LNCAP (cell line): Measurements from ENCODE around the gene NLRP4.

Source experiments
- TF ChIP-seq, protein P1 (sequence below): fragments of 450-650 bp; IDR thresholded peaks from 2 replicates; pipeline ENCODE4 v1.5.1; 2017; ENCODE audit warnings: mild to moderate bottlenecking

The NLRP4 gene

DNA sequence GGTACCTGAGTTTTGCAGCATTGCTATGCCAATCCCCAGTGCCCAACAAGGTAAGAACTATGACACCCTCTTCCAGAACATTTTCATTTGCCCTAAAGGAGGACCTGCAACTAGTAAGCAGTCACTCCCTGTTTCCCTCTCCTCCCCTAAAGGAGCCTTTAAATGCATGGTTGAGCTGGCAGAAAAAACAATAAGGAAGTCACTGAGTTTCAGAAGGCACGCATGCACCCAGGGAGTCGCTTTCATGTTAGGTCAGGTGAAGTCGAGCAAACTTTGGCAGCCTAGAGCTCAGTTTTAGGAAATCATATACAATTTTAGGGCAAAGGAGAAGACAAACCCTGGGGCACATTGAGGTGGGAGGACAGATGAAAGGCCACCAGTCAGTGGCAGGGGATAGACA is 16.3 kb upstream of the NLRP4 start:
- TF ChIP-seq, protein P1, sequence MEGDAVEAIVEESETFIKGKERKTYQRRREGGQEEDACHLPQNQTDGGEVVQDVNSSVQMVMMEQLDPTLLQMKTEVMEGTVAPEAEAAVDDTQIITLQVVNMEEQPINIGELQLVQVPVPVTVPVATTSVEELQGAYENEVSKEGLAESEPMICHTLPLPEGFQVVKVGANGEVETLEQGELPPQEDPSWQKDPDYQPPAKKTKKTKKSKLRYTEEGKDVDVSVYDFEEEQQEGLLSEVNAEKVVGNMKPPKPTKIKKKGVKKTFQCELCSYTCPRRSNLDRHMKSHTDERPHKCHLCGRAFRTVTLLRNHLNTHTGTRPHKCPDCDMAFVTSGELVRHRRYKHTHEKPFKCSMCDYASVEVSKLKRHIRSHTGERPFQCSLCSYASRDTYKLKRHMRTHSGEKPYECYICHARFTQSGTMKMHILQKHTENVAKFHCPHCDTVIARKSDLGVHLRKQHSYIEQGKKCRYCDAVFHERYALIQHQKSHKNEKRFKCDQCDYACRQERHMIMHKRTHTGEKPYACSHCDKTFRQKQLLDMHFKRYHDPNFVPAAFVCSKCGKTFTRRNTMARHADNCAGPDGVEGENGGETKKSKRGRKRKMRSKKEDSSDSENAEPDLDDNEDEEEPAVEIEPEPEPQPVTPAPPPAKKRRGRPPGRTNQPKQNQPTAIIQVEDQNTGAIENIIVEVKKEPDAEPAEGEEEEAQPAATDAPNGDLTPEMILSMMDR: no peak

DNA sequence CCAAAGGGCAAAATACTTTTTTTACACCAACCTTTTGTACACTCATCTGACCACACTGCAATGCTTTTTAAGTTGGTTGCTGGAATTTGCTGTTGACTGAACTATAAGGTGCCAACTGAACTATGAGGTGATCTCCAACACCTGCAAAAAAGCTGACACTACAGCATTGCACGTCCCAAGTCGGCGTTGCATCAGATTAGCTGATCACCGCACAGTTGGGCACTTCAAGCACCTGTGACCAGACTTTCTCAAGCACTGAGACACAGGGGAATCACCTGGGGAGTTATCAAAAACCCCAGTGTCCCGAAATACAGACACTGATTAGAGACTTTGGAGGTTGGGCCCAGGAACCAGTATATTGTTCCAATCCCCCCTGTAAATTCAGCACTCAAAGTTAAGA is 5.7 kb upstream of the NLRP4 start:
- TF ChIP-seq, protein P1: no peak

DNA sequence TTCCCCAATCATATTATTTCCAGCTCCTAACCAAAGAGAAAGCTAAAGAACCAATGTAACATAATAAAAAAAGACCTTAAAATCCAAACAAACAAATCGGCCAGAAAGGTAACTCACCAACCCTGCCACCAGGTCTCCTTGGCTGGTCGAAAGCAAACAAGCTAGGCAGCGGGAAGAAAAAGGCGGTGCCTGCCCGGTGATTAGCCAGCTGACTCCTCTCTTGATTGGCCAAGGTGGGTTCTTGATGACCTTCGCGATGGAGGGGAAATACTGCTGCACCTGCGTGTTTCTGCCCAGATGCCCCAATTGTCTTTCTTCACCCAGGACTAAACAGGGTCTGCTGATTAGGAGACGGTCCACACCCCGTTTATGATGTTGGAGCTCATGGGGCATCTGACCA is 4.5 kb upstream of the NLRP4 start, which contains the start of gene NLRP11:
Gene NLRP11, minus strand, starts transcription at position 154 of the 400 bp plus-strand sequence. CDS start 13,825 bp downstream, outside the sequence.
- TF ChIP-seq, protein P1: no peak

DNA sequence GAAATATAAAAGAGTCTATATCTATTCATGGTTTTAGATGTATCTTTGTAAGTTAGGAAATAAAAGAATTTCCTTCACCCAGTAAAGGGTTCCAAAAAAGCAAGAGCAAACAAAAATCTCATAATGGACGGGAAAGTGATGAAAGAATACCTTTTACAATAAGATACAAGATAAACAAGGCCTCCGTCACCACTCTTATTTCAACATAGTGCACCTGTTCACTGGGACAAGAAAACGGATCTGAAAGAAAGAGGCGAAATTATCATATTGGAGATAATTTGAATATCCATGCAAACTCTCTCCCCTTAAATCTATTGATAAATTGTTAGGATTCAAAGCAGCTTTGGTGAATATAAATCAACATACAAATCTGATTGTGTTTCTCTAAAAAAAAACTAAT is 3.7 kb upstream of the NLRP4 start:
- TF ChIP-seq, protein P1: no peak

DNA sequence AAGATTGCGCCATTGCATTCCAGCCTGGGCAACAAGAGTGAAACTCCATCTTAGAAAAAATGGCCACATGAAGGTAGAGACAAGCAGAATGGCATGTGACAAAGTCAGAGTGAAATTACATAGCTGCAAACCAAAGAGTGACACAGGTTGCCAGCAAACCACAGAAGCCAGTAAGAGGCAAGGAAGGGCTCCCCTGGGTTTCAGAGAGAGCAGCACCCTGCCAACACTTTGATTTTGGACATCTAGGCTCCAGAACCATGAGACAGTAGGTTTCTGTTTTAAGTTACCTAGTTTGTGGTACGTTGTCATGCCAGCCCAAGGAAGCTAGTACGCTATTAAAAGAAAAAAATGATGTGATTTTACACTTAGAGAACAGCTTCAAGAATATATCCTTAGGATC is 1.9 kb downstream of the NLRP4 start:
- TF ChIP-seq, protein P1: no peak

DNA sequence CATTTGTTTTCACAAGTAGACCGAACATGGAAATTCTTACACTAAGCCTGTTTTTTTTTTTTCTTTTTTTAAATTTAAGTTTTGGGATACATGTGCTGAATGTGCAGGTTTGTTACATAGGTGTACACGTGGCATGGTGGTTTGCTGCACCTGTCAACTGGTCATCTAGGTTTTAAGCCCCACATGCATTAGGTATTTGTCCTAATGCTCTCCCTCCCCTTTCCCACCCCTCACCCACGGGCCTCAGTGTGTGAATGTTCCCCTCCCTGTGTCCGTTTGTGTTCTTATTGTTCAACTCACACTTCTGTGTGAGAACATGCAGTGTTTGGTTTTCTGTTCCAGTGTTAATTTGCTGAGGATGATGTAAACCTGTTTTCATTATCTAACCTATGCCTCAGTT is 2.6 kb downstream of the NLRP4 start:
- TF ChIP-seq, protein P1: no peak

DNA sequence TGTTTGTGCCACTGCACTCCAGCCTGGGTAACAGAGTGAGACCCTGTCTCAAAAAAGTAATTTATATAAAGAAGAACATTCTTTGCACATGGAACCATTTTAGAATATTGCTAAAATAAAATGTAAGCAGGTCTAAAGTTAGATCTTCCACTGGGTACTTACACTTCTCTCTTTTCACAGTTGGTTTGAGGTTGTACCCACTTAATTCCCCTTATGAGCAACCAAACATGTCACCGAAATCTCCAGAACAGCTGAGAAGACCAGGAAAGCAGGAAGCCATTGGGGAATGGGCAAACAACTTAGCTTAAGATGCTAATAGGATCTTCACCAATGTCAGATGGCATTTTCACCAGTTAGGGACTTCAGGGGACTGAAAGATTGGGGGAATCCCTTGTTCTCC is 18.8 kb downstream of the NLRP4 start:
- TF ChIP-seq, protein P1: no peak

DNA sequence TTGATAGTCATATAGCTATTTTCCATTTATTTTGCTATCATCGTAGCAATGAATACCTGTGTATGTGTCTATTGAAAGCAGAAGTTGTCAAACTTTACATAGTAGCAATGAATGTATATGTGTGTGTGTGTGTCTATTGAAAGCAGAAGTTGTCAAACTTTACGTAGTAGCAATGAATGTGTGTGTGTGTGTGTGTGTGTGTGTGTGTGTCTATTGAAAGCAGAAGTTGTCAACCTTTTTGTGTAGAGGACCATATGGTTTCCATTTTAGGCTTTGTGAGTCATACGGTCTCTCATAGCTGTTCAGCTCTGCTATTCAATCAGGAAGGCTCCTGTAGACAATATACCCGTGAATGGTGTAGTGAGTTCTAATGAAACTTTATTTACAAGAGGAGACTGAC is 20.8 kb downstream of the NLRP4 start:
- TF ChIP-seq, protein P1: no peak
